ENCODE data around the gene CLMP. TPM values are rescaled to one million over a fixed set of nuclear protein-coding genes. Genes with fewer than 3 reads are reported as not detected.
"Not testable (repeated sequence)": the region's sequence is repeated elsewhere in the genome, so short reads cannot be mapped to it uniquely, and the experiment has no call there.

CLMP gene
- total RNA-seq, 2 donors from 2014 or later = 48.3 to 126 TPM

- H3K36me3 ChIP-seq = peaks cover 7% of the 10 kb centered on the region
- no peaks in the 10 kb centered on the region for H3K9me3 ChIP-seq
- H3K4me1 ChIP-seq (ENCODE audit: control insufficient read depth in 1 of 2, low read depth in 2 of 2) = no peaks in the 10 kb centered on the region
- H3K4me3 ChIP-seq = no peak overlapping the region
- DNase-seq (ENCODE audit: low spot score) (no peak), ATAC-seq (ENCODE audit: insufficient number of reproducible peaks, low FRiP score, low read depth) (no peak)
- no peaks in the 10 kb centered on the region for H3K27me3 ChIP-seq (replicated peaks; ENCODE audit: insufficient read depth)
- H3K27ac ChIP-seq = no peak overlapping the region
- TF ChIP-seq CTCF (IDR thresholded peaks at IDR 0.05) = no peak
These were observed 101.3 kb downstream of the CLMP start for GRCh38 chr11:123093739-123094138.

- Histone ChIP-seq H3K27me3 (replicated peaks; ENCODE audit: insufficient read depth) (no peaks in the 10 kb centered on the region), H3K4me3 (no peak overlapping the region), H3K4me1 (ENCODE audit: control insufficient read depth in 1 of 2, low read depth in 2 of 2) (no peaks in the 10 kb centered on the region), H3K27ac (no peak overlapping the region), H3K9me3 (no peaks in the 10 kb centered on the region), H3K36me3 (peaks cover 4% of the 10 kb centered on the region)
- DNase-seq (ENCODE audit: low spot score) (no peak), ATAC-seq (ENCODE audit: insufficient number of reproducible peaks, low FRiP score, low read depth) (no peak)
- TF ChIP-seq CTCF (IDR thresholded peaks at IDR 0.05) = no peak
These were observed 103.5 kb downstream of the CLMP start for GRCh38 chr11:123091506-123091905.

- H3K9me3 ChIP-seq; H3K4me3 ChIP-seq; H3K4me1 ChIP-seq (ENCODE audit: control insufficient read depth in 1 of 2, low read depth in 2 of 2); H3K27me3 ChIP-seq (replicated peaks; ENCODE audit: insufficient read depth); H3K27ac ChIP-seq; DNase-seq (ENCODE audit: low spot score); ATAC-seq (ENCODE audit: insufficient number of reproducible peaks, low FRiP score, low read depth); H3K36me3 ChIP-seq: not testable (repeated sequence)
These were observed 104.9 kb downstream of the CLMP start for GRCh38 chr11:123090168-123090567.

DNA sequence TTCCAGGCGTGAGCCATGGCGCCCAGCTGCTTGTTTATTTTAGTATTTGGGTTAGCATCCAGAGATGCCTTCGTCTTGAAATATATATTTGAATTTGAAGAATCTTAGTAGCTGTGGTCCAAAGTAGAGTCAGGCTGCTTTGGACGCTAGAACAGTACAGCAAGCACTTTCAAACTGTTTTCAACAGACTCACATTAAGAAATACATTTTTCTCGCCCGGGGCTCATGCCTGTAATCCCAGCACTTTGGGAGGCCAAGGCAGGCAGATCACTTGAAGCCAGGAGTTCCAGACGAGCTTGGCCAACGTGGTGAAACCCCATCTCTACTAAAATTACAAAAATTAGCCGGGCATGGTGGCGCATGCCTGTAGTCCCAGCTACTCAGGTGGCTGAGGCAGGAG is 106.2 kb downstream of the CLMP start:
- not testable (repeated sequence) for H3K36me3 ChIP-seq; DNase-seq (ENCODE audit: low spot score); H3K4me1 ChIP-seq (ENCODE audit: control insufficient read depth in 1 of 2, low read depth in 2 of 2); H3K9me3 ChIP-seq; H3K27me3 ChIP-seq (replicated peaks; ENCODE audit: insufficient read depth); ATAC-seq (ENCODE audit: insufficient number of reproducible peaks, low FRiP score, low read depth); H3K27ac ChIP-seq; H3K4me3 ChIP-seq

DNA sequence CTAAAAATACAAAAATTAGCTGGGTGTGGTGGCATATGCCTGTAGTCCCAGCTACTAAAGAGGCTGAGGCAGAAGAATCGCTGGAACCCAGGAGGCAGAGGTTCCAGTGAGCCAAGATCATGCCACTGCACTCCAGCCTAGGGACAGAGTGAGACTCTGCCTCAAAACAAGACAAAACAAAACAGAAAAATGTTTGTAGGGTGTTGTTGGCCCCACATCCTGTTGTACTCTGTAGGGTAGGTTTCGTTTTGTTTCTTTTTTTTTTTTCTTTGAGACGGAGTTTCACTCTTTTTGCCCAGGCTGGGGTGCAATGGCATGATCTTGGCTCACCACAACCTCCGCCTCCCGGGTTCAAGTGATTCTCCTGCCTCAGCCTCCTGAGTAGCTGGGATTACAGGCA is 107.4 kb downstream of the CLMP start:
- H3K4me3 ChIP-seq; H3K27me3 ChIP-seq (replicated peaks; ENCODE audit: insufficient read depth); H3K36me3 ChIP-seq; ATAC-seq (ENCODE audit: insufficient number of reproducible peaks, low FRiP score, low read depth); DNase-seq (ENCODE audit: low spot score); H3K4me1 ChIP-seq (ENCODE audit: control insufficient read depth in 1 of 2, low read depth in 2 of 2); H3K27ac ChIP-seq; H3K9me3 ChIP-seq: not testable (repeated sequence)

DNA sequence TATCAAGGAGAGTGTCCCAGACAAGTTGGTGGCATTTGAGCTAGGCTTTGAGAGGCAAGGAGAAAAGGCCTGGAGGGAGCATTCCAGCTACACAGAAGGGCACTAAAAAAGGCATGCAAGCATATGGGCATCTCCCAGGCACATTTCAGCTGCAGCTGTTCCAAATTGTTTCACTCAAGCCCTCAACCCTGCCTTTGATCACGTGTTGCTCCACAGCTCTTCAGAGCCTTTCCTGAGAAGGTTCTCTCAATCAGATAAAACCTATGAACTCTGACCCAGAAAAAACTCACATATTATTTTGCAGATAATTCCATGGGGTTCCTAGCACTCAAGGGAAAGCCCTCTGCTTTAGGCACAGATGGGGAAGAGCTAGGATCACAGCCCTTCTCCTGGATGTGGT is 108.7 kb downstream of the CLMP start:
- ATAC-seq (ENCODE audit: insufficient number of reproducible peaks, low FRiP score, low read depth) (no peak), DNase-seq (ENCODE audit: low spot score) (no peak)
- H3K27me3 ChIP-seq (replicated peaks; ENCODE audit: insufficient read depth) = no peaks in the 10 kb centered on the region
- H3K4me1 ChIP-seq (ENCODE audit: control insufficient read depth in 1 of 2, low read depth in 2 of 2) = peaks cover 3 to 4% of the 10 kb centered on the region in 2 donors
- H3K27ac ChIP-seq = no peak overlapping the region
- no peak for TF ChIP-seq CTCF (IDR thresholded peaks at IDR 0.05)
- H3K4me3 ChIP-seq = no peak overlapping the region
- no peaks in the 10 kb centered on the region for H3K9me3 ChIP-seq
- no peaks in the 10 kb centered on the region for H3K36me3 ChIP-seq

DNA sequence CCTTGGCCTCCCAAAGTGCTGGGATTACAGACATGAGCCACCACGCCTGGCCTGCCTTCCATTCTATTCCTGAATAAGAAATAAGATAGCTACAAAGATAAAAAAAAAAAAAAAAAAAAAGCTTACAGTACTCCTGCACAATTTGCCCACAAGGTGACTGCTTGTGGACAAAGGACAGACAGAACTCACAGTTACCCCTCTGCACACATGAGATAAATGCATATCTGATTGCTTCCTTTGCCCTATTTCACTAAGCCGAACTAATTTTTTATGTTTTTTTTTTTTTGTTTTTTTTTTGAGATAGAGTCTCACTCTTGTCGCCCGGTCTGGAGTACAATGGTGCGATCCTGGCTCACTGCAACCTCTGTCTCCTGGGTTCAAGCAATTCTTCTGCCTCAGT is 109.6 kb downstream of the CLMP start:
- Histone ChIP-seq H3K27me3 (replicated peaks; ENCODE audit: insufficient read depth) (no peaks in the 10 kb centered on the region), H3K36me3 (no peaks in the 10 kb centered on the region), H3K4me1 (ENCODE audit: control insufficient read depth in 1 of 2, low read depth in 2 of 2) (peaks cover 3 to 4% of the 10 kb centered on the region in 2 donors), H3K9me3 (no peaks in the 10 kb centered on the region), H3K27ac (no peak overlapping the region), H3K4me3 (no peak overlapping the region)
- ATAC-seq (ENCODE audit: insufficient number of reproducible peaks, low FRiP score, low read depth) (no peak), DNase-seq (ENCODE audit: low spot score) (no peak)
- no peak for TF ChIP-seq CTCF (IDR thresholded peaks at IDR 0.05)

Measured in thoracic aorta (tissue), 2 donors.